ENCODE measurements around the gene DMD. TPM values are rescaled to one million over a fixed set of nuclear protein-coding genes. Genes with fewer than 3 reads are reported as not detected.

Gene DMD
- total RNA-seq, 3 donors from 2014 or later: 11.2 to 140 (median 12.6) TPM

GRCh38 chrX:32448320-32448719, 763.0 kb downstream of the DMD start:
- Histone ChIP-seq H3K36me3 (ENCODE audit: low read depth) (no peaks in the 10 kb centered on the region), H3K4me1 (ENCODE audit: low read depth) (no peaks in the 10 kb centered on the region), H3K4me3 (no peak overlapping the region), H3K9me3 (no peaks in the 10 kb centered on the region)
- DNase-seq (peak in 1 of 3 donors; percentile 1), ATAC-seq (peak; percentile 70)
- TF ChIP-seq CTCF (IDR thresholded peaks at IDR 0.05): no peak
- intact Hi-C loops (cut with DNase I, micrococcal nuclease): no loop called here

- intact Hi-C loops (cut with DNase I, micrococcal nuclease): no loop called here
- ATAC-seq: no peak
- no peak for TF ChIP-seq CTCF (IDR thresholded peaks at IDR 0.05)
- Histone ChIP-seq H3K4me3 (no peak overlapping the region), H3K9me3 (no peaks in the 10 kb centered on the region), H3K36me3 (ENCODE audit: low read depth) (no peaks in the 10 kb centered on the region), H3K4me1 (ENCODE audit: low read depth) (no peaks in the 10 kb centered on the region)
- DNase-seq: no peak
Measured at GRCh38 chrX:32447640-32448039, 763.7 kb downstream of the DMD start.

GRCh38 chrX:32443841-32444240, 767.5 kb downstream of the DMD start:
- DNase-seq (no peak), ATAC-seq (no peak)
- Histone ChIP-seq H3K4me1 (ENCODE audit: low read depth) (no peaks in the 10 kb centered on the region), H3K4me3 (no peak overlapping the region), H3K36me3 (ENCODE audit: low read depth) (no peaks in the 10 kb centered on the region), H3K9me3 (no peaks in the 10 kb centered on the region)
- TF ChIP-seq CTCF (IDR thresholded peaks at IDR 0.05): no peak
- intact Hi-C loops (cut with DNase I, micrococcal nuclease): no loop called here

- intact Hi-C loops (cut with DNase I, micrococcal nuclease): no loop called here
- H3K36me3 ChIP-seq (ENCODE audit: low read depth): no peaks in the 10 kb centered on the region
- no peaks in the 10 kb centered on the region for H3K4me1 ChIP-seq (ENCODE audit: low read depth)
- ATAC-seq: no peak
- H3K9me3 ChIP-seq: no peaks in the 10 kb centered on the region
- DNase-seq: no peak
- no peak overlapping the region for H3K4me3 ChIP-seq
- TF ChIP-seq CTCF (IDR thresholded peaks at IDR 0.05): no peak
Measured at GRCh38 chrX:32421266-32421665, 790.1 kb downstream of the DMD start.

- peak in 1 of 3 donors; percentile 1 for DNase-seq
- intact Hi-C loops (cut with DNase I, micrococcal nuclease): no loop called here
- Histone ChIP-seq H3K4me3 (no peak overlapping the region), H3K9me3 (no peaks in the 10 kb centered on the region), H3K36me3 (ENCODE audit: low read depth) (no peaks in the 10 kb centered on the region), H3K4me1 (ENCODE audit: low read depth) (no peaks in the 10 kb centered on the region)
- no peak for TF ChIP-seq CTCF (IDR thresholded peaks at IDR 0.05)
- no peak for ATAC-seq
Measured at GRCh38 chrX:32408389-32408788, 803.0 kb downstream of the DMD start.

GRCh38 chrX:32397562-32398216, 813.7 kb downstream of the DMD start:
- intact Hi-C loops (cut with DNase I, micrococcal nuclease): no loop called here

More at GRCh38 chrX:32397562-32398216, 813.7 kb downstream of the DMD start:
- Histone ChIP-seq H3K4me3 (no peak overlapping the region), H3K36me3 (ENCODE audit: low read depth) (no peaks in the 10 kb centered on the region), H3K4me1 (ENCODE audit: low read depth) (no peaks in the 10 kb centered on the region), H3K9me3 (no peaks in the 10 kb centered on the region)
- ATAC-seq: no peak
- TF ChIP-seq CTCF (IDR thresholded peaks at IDR 0.05): no peak
- no peak for DNase-seq
